ENCODE results near the gene DYTN. TPM values are rescaled to one million over a fixed set of nuclear protein-coding genes. Genes with fewer than 3 reads are reported as not detected.

DYTN gene
- total RNA-seq, 1 donor from 2014 or later: not detected

- no peak for DNase-seq (ENCODE audit: low read depth)
- no peak overlapping the region for H3K4me3 ChIP-seq (ENCODE audit: low read depth, low read length)
- no peak for TF ChIP-seq CTCF (conservative IDR thresholded peaks at IDR 0.05; ENCODE audit: low read depth, low read length)
Measured at GRCh38 chr2:206616151-206616550, 102.0 kb downstream of the DYTN start.

GRCh38 chr2:206615417-206616089 lies 102.6 kb downstream of the DYTN start:
- TF ChIP-seq CTCF (conservative IDR thresholded peaks at IDR 0.05; ENCODE audit: low read depth, low read length): no peak
- no peak for DNase-seq (ENCODE audit: low read depth)
- no peak overlapping the region for H3K4me3 ChIP-seq (ENCODE audit: low read depth, low read length)

- no peak for DNase-seq (ENCODE audit: low read depth)
- no peak for TF ChIP-seq CTCF (conservative IDR thresholded peaks at IDR 0.05; ENCODE audit: low read depth, low read length)
- H3K4me3 ChIP-seq (ENCODE audit: low read depth, low read length): no peak overlapping the region
Measured at GRCh38 chr2:206614811-206615210, 103.4 kb downstream of the DYTN start.

GRCh38 chr2:206611736-206612135 lies 106.5 kb downstream of the DYTN start:
- TF ChIP-seq CTCF (conservative IDR thresholded peaks at IDR 0.05; ENCODE audit: low read depth, low read length): no peak
- H3K4me3 ChIP-seq (ENCODE audit: low read depth, low read length): no peak overlapping the region
- no peak for DNase-seq (ENCODE audit: low read depth)

- DNase-seq (ENCODE audit: low read depth): no peak
- H3K4me3 ChIP-seq (ENCODE audit: low read depth, low read length): no peak overlapping the region
- no peak for TF ChIP-seq CTCF (conservative IDR thresholded peaks at IDR 0.05; ENCODE audit: low read depth, low read length)
Measured at GRCh38 chr2:206611191-206611590, 107.0 kb downstream of the DYTN start.

- no peak for TF ChIP-seq CTCF (conservative IDR thresholded peaks at IDR 0.05; ENCODE audit: low read depth, low read length)
- H3K4me3 ChIP-seq (ENCODE audit: low read depth, low read length): no peak overlapping the region
- DNase-seq (ENCODE audit: low read depth): no peak
Measured at GRCh38 chr2:206610451-206610850, 107.7 kb downstream of the DYTN start.

- DNase-seq (ENCODE audit: low read depth): no peak
- no peak overlapping the region for H3K4me3 ChIP-seq (ENCODE audit: low read depth, low read length)
- TF ChIP-seq CTCF (conservative IDR thresholded peaks at IDR 0.05; ENCODE audit: low read depth, low read length): no peak
Measured at GRCh38 chr2:206603243-206603642, 115.0 kb downstream of the DYTN start.
